ENCODE data around the gene DCST2.

GRCh38 chr1:155040358-155041093 lies 6.9 kb upstream of the DCST2 start:
- TF ChIP-seq POLR2A (IDR thresholded peaks at IDR 0.05) (no peak), CTCF (IDR thresholded peaks at IDR 0.05) (no peak)
